Liver (tissue), 9 donors: Measurements from ENCODE around the gene RCOR3. TPM values are rescaled to one million over a fixed set of nuclear protein-coding genes. Genes with fewer than 3 reads are reported as not detected.
"Not testable (repeated sequence)": the region's sequence is repeated elsewhere in the genome, so short reads cannot be mapped to it uniquely, and the experiment has no call there.

Source experiments
- DNase-seq: peaks from one replicate; pipeline ENCODE4 v3.0.0-alpha.2; 2017; ENCODE audit warnings: low spot score
- H3K27ac ChIP-seq, 2 donors: one replicate each; pipeline ENCODE4 v1.7.0; 2013; ENCODE audit warnings: inconsistent platforms in 2 of 2, low read length in 2 of 2, control low read depth in 1 of 2, low read depth in 1 of 2, mild to moderate bottlenecking in 1 of 2
- H3K27me3 ChIP-seq, 4 donors: one replicate each; pipeline versions ENCODE4 v1.6.1 to v1.7.0; 2013; ENCODE audit warnings: low read length in 3 of 4, inconsistent platforms in 1 of 4, mild to moderate bottlenecking in 1 of 4, moderate library complexity in 1 of 4; ENCODE audit not compliant: control insufficient read depth in 4 of 4, insufficient read depth in 4 of 4
- H3K36me3 ChIP-seq, 4 donors: one replicate each; pipeline versions ENCODE4 v1.6.1 to v1.7.0; 2013; ENCODE audit warnings: low read length in 3 of 4, mild to moderate bottlenecking in 3 of 4, low read depth in 1 of 4, moderate library complexity in 1 of 4; ENCODE audit not compliant: control insufficient read depth in 4 of 4, insufficient read depth in 3 of 4
- H3K4me1 ChIP-seq, 4 donors: one replicate each; pipeline versions ENCODE4 v1.6.1 to v1.7.0; 2013; ENCODE audit warnings: low read length in 3 of 4, mild to moderate bottlenecking in 3 of 4, moderate library complexity in 1 of 4; ENCODE audit not compliant: control insufficient read depth in 4 of 4, insufficient read depth in 4 of 4
- H3K4me3 ChIP-seq, 3 donors: one replicate each; pipeline versions ENCODE4 v1.6.1 to v1.7.0; 2013; ENCODE audit warnings: low read length in 3 of 3, control low read depth in 1 of 3, low read depth in 1 of 3, mild to moderate bottlenecking in 1 of 3
- H3K9ac ChIP-seq, 2 donors: one replicate each; pipeline ENCODE4 v1.7.0; 2013; ENCODE audit warnings: low read length in 2 of 2, mild to moderate bottlenecking in 2 of 2, moderate library complexity in 2 of 2, control low read depth in 1 of 2, low read depth in 1 of 2
- H3K9me3 ChIP-seq, 4 donors: one replicate each; pipeline versions ENCODE4 v1.6.1 to v1.7.0; 2013; ENCODE audit warnings: low read length in 3 of 4; ENCODE audit not compliant: control insufficient read depth in 4 of 4
- ATF3 ChIP-seq: IDR thresholded peaks from 2 replicates; pipeline ENCODE4 v1.6.1; 2016; ENCODE audit warnings: antibody characterized with exemption
- EGR1 ChIP-seq, 2 donors: IDR thresholded peaks; 2 replicates each; pipeline ENCODE4 v1.6.1; 2016 to 2018; ENCODE audit warnings: antibody characterized with exemption in 2 of 2, low read depth in 2 of 2
- FOXA1 ChIP-seq: IDR thresholded peaks from 2 replicates; pipeline ENCODE4 v1.6.1; 2016; ENCODE audit warnings: antibody characterized with exemption
- FOXA2 ChIP-seq: IDR thresholded peaks from 2 replicates; pipeline ENCODE4 v1.6.1; 2016; ENCODE audit warnings: antibody characterized with exemption
- GABPA ChIP-seq, 2 donors: IDR thresholded peaks in 1 of 2; conservative IDR thresholded peaks in 1 of 2; 2 replicates each; pipeline ENCODE4 v1.6.1; 2016; ENCODE audit warnings: antibody characterized with exemption in 2 of 2, mild to moderate bottlenecking in 1 of 2, moderate library complexity in 1 of 2
- HNF4G ChIP-seq: IDR thresholded peaks from 2 replicates; pipeline ENCODE4 v1.6.1; 2016; ENCODE audit warnings: antibody characterized with exemption
- JUND ChIP-seq, 2 donors: IDR thresholded peaks; 2 replicates each; pipeline ENCODE4 v1.6.1; 2016; ENCODE audit warnings: antibody characterized with exemption in 2 of 2
- MAX ChIP-seq: IDR thresholded peaks from 2 replicates; pipeline ENCODE4 v1.6.1; 2016; ENCODE audit warnings: antibody characterized with exemption
- RXRA ChIP-seq, 2 donors: IDR thresholded peaks; 2 replicates each; pipeline ENCODE4 v1.6.1; 2017 to 2018; ENCODE audit warnings: antibody characterized with exemption in 2 of 2, mild to moderate bottlenecking in 1 of 2
- SP1 ChIP-seq: IDR thresholded peaks from 2 replicates; pipeline ENCODE4 v1.6.1; 2018; ENCODE audit warnings: antibody characterized with exemption, mild to moderate bottlenecking
- TAF1 ChIP-seq: conservative IDR thresholded peaks from 2 replicates; pipeline ENCODE4 v1.6.1; 2016; ENCODE audit warnings: antibody characterized with exemption, mild to moderate bottlenecking
- YY1 ChIP-seq: IDR thresholded peaks from 2 replicates; pipeline ENCODE4 v1.6.1; 2016; ENCODE audit warnings: antibody characterized with exemption, mild to moderate bottlenecking
- WGBS: extraction: QIAGEN DNeasy Blood & Tissue Kit; methylation state at CpG from one replicate; pipeline ENCODE4 v1.1.7; 2013; 5-methylcytosine and 5-hydroxymethylcytosine counted together
- polyA plus RNA-seq, 2 donors: library from polyadenylated mRNA; stranded (reverse) in 1 of 2; unstranded in 1 of 2; fragments of 200-250 nt in 1 of 2; fragments of >200 nt in 1 of 2; fragmentation: Nextera tagmentation in 1 of 2; extraction: Ambion mirVana in 1 of 2; gene quantifications; one replicate each; pipeline versions ENCODE4 v1.2.1 to v1.2.3, GENCODE V29; 2013 to 2015
- total RNA-seq, 2 donors: library from RNA; depleted of rRNA; stranded (reverse); fragments of >200 nt; gene quantifications; one replicate each; pipeline ENCODE4 v1.2.3, GENCODE V29; 2014
- TF ChIP-seq, protein P1 (sequence below): fragments of 150-350 bp; IDR thresholded peaks from 2 replicates; pipeline ENCODE4 v1.5.1; 2017; ENCODE audit warnings: improper control_type of control experiment, low read depth, low read length; ENCODE audit not compliant: missing input control
- TF ChIP-seq, protein P2 (sequence below): IDR thresholded peaks from 2 replicates; pipeline ENCODE4 v1.6.1; 2016; ENCODE audit warnings: antibody characterized with exemption
- donor health status: healthy.
- donor health status: healthy.
- donor health status: healthy.
- donor health status: healthy.
- donor health status: healthy.

RCOR3 gene
- total and polyA plus RNA-seq, 4 donors = 7.8 to 20.2 (median 13.4) TPM

DNA sequence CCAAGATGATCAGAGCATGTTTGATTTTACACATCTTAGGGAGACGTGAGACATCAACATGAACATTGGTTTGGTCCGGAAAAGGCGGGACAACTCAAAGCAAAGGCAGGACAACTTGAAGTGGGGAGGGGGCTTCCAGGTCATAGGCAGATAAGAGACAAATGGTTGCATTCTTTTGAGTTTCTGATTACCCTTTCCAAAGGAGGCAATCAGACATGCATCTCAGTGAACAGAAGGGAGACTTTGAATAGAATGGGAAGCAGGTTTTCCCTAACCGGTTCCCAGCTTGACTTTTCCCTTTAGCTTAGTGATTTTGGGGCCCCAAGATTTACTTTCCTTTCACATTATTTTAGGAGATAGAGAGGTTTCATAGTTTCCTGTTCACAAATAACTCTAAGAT, 12.6 kb upstream of the RCOR3 start:
- not testable (repeated sequence) for H3K4me3 ChIP-seq, H3K9ac ChIP-seq, H3K36me3 ChIP-seq, DNase-seq, H3K27ac ChIP-seq, H3K27me3 ChIP-seq, H3K4me1 ChIP-seq, H3K9me3 ChIP-seq
- WGBS = 58% methylated on average over 4 of the region's 4 CpGs

DNA sequence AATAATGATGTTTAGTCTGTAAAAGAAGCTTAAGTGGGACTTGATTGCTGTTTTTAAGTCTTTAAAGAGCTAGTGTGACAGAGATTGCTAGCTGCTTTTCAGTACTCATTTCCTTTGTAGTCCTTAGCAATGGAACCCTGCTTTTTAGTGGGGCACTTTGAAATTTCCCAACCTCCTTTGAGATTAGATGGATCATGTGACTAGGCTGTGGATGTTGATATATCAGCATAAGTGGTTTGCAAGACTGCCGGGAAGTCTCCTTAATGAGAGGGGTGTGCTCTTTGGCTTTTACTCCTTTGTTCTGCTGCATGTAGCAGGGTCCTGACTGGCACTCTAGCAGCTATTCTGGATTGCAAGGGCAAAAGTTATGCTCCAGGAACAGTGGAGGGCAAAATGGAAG, 11.2 kb upstream of the RCOR3 start:
- Histone ChIP-seq H3K4me1 (no peaks in the 10 kb centered on the region), H3K27ac (no peak overlapping the region), H3K4me3 (no peak overlapping the region), H3K36me3 (no peaks in the 10 kb centered on the region), H3K9ac (no peak overlapping the region), H3K27me3 (peaks cover 0 to 3% (median 0%) of the 10 kb centered on the region in 4 donors), H3K9me3 (no peaks in the 10 kb centered on the region)
- WGBS = 10% methylated on average over 1 of the region's 1 CpG
- TF ChIP-seq ATF3 (no peak), SP1 (no peak), MAX (no peak), GABPA (IDR thresholded peaks at IDR 0.05 in 1 of 2, conservative IDR thresholded peaks at IDR 0.05 in 1 of 2) (no peak), EGR1 (IDR thresholded peaks at IDR 0.05; ENCODE audit: low read depth in 2 of 2) (no peak), HNF4G (no peak), TAF1 (no peak), FOXA2 (no peak), FOXA1 (no peak)
- TF ChIP-seq, protein P1, sequence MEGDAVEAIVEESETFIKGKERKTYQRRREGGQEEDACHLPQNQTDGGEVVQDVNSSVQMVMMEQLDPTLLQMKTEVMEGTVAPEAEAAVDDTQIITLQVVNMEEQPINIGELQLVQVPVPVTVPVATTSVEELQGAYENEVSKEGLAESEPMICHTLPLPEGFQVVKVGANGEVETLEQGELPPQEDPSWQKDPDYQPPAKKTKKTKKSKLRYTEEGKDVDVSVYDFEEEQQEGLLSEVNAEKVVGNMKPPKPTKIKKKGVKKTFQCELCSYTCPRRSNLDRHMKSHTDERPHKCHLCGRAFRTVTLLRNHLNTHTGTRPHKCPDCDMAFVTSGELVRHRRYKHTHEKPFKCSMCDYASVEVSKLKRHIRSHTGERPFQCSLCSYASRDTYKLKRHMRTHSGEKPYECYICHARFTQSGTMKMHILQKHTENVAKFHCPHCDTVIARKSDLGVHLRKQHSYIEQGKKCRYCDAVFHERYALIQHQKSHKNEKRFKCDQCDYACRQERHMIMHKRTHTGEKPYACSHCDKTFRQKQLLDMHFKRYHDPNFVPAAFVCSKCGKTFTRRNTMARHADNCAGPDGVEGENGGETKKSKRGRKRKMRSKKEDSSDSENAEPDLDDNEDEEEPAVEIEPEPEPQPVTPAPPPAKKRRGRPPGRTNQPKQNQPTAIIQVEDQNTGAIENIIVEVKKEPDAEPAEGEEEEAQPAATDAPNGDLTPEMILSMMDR = no peak
- DNase-seq = no peak

GRCh38 chr1:211249611-211250010, 9.6 kb upstream of the RCOR3 start:
- not testable (repeated sequence) for H3K9me3 ChIP-seq, H3K36me3 ChIP-seq, H3K27me3 ChIP-seq, H3K9ac ChIP-seq, DNase-seq, H3K27ac ChIP-seq, H3K4me1 ChIP-seq, H3K4me3 ChIP-seq
- WGBS = 90% methylated on average over 3 of the region's 3 CpGs

DNA sequence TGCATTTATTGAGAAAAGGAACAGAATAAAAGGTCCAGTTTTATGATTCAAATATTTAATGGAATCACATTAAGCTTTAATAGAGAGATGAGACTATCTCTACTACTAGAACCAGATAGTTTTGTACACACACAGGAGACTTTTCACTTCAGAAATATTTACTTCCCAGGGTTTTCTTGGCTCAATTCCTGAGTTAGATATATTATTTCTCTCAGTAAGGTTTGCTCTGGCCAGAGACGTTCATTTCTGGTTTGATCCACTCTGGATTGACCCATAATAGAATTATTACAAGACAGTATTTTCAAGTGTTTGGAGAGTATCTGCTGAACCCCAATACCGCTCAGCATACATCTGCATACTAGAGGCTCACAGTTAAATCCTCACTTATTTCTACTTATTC, 1.3 kb upstream of the RCOR3 start:
- Histone ChIP-seq H3K27ac (peak overlapping the region; percentile 95), H3K4me3 (peak overlapping the region; percentile 64 to 94 (median 75)), H3K36me3 (no peaks in the 10 kb centered on the region), H3K9me3 (no peaks in the 10 kb centered on the region), H3K9ac (peak overlapping the region; percentile 26 to 99), H3K27me3 (no peaks in the 10 kb centered on the region), H3K4me1 (peaks cover 0 to 24% (median 15%) of the 10 kb centered on the region in 4 donors)
- DNase-seq = no peak
- WGBS = 3% methylated on average over 2 of the region's 2 CpGs
- TF ChIP-seq FOXA1 (no peak), EGR1 (IDR thresholded peaks at IDR 0.05; ENCODE audit: low read depth in 2 of 2) (no peak), YY1 (no peak), TAF1 (no peak), JUND (IDR thresholded peaks at IDR 0.05) (no peak), HNF4G (no peak), RXRA (IDR thresholded peaks at IDR 0.05) (no peak)
- TF ChIP-seq, protein P2, sequence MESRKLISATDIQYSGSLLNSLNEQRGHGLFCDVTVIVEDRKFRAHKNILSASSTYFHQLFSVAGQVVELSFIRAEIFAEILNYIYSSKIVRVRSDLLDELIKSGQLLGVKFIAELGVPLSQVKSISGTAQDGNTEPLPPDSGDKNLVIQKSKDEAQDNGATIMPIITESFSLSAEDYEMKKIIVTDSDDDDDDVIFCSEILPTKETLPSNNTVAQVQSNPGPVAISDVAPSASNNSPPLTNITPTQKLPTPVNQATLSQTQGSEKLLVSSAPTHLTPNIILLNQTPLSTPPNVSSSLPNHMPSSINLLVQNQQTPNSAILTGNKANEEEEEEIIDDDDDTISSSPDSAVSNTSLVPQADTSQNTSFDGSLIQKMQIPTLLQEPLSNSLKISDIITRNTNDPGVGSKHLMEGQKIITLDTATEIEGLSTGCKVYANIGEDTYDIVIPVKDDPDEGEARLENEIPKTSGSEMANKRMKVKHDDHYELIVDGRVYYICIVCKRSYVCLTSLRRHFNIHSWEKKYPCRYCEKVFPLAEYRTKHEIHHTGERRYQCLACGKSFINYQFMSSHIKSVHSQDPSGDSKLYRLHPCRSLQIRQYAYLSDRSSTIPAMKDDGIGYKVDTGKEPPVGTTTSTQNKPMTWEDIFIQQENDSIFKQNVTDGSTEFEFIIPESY = no peak
